Measurements from ENCODE around the gene SHE.
"Not testable (repeated sequence)": the region's sequence is repeated elsewhere in the genome, so short reads cannot be mapped to it uniquely, and the experiment has no call there.

SHE gene

GRCh38 chr1:154514066-154514553 is 11.9 kb upstream of the SHE start:
- no peak for DNase-seq (ENCODE audit: low read depth in 2 of 2)

GRCh38 chr1:154512760-154513159 is 10.5 kb upstream of the SHE start:
- DNase-seq (ENCODE audit: low read depth in 2 of 2): no peak

- no peak for DNase-seq (ENCODE audit: low read depth in 2 of 2)
Observed at GRCh38 chr1:154503898-154504297, 1.7 kb upstream of the SHE start.

- no peak for DNase-seq (ENCODE audit: low read depth in 2 of 2)
Observed at GRCh38 chr1:154502744-154503115, 518 bp upstream of the SHE start.

- no peak for DNase-seq (ENCODE audit: low read depth in 2 of 2)
Observed at GRCh38 chr1:154501423-154502065, 668 bp downstream of the SHE start.

DNA sequence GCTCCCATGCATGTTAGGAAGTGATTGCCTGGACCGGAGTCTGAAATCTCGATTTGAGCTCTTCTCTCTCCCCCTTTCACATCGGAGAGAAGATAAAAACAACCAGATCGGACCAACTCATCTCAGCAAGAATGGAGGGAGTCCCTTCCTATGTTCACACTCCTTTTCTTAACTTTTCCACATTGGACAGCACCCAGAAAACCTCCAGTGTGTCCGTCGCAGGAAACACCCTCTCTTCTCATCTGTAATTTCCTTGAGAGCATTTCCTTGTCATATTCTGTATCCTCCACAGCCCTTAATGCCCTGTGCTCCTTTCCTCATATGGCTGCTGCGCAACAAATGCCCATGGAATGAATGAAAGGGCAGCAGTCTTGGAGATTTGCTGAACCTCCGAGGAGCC is 1.7 kb downstream of the SHE start:
- DNase-seq (ENCODE audit: low read depth in 2 of 2): no peak

GRCh38 chr1:154499446-154499845 is 2.8 kb downstream of the SHE start:
- DNase-seq (ENCODE audit: low read depth in 2 of 2): no peak

DNA sequence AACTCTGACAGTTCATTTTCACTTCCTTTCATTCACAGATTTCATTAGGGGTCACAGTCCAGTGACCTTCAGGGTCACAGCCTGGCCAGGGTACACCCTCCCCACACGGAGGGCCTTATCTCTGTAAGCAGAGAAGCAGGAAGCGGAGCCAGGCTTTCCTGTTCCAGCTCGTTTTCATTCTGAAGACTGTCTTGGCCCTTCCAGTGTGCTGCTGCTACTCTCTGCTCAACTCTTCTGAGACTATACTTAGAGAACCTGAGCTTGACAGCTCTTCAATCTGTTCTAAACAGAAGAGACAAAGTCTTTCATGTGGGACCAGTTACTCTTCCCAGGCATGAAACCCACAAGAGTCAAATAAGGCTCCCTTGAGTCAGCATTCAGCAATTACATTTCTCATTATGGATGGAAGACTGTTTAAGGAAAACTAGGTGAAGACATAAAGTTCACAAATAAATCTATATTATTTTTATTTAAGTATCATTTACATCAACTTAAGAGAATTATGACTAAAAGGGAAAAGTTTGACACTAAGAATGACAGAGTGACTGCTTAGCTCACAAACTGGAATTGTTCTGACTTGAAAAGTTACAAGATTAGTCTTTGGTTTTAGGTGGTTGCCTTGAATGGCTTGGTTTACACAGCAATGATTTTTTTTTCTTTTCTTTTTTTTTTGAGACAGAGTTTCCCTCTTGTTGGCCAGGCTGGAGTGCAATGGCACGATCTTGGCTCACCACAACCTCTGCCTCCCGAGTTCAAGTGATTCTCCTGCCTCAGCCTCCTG is 5.0 kb downstream of the SHE start:
- DNase-seq (ENCODE audit: low read depth in 2 of 2): no peak

GRCh38 chr1:154496383-154496782 is 5.8 kb downstream of the SHE start:
- no peak for DNase-seq (ENCODE audit: low read depth in 2 of 2)

- no peak for DNase-seq (ENCODE audit: low read depth in 2 of 2)
Observed at GRCh38 chr1:154495496-154496273, 6.5 kb downstream of the SHE start.

- DNase-seq (ENCODE audit: low read depth in 2 of 2): no peak
Observed at GRCh38 chr1:154493276-154493675, 8.9 kb downstream of the SHE start.

DNA sequence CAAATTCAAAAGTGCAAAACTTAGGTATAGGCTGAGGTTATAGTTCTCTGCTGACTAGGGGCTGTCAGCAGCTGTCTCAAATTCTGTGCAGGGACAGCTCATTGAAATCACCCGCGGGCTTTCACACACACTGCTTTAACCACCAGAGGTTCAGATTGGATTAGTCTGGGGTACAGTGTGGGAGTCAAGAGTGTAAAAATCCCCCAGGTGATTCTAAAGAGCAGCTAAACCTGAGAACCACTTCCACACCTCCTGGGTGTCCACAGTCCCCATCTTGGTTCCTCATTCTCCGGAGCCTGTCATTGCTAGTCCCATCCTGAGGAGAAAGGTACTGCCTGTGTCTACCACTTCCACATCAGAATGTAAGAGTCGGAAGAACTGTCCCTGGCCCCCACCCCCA is 10.1 kb downstream of the SHE start:
- DNase-seq (ENCODE audit: low read depth in 2 of 2): no peak

DNA sequence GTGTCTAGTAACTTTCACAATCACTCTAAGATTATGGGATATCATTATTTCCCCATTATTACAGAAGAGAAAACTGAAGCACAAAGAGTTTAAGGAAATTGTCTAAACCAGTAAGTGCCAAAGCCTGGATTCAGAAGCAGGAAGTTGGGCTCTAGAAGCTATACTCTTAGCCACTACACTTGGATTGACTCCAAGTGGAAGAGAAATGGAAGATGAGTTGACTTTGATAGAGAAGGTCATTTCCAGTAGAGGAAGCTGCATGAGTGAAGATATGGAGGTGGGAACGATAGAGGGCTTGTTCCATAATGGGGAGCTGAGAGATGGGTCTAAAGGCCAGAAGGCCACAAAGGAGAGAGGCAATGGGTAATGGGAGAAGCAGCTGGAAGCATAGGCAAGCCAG is 11.9 kb downstream of the SHE start:
- no peak for DNase-seq (ENCODE audit: low read depth in 2 of 2)

- DNase-seq (ENCODE audit: low read depth in 2 of 2): no peak
Observed at GRCh38 chr1:154489695-154490274, 12.4 kb downstream of the SHE start.

- DNase-seq (ENCODE audit: low read depth in 2 of 2): no peak
Observed at GRCh38 chr1:154488922-154489321, 13.3 kb downstream of the SHE start.

DNA sequence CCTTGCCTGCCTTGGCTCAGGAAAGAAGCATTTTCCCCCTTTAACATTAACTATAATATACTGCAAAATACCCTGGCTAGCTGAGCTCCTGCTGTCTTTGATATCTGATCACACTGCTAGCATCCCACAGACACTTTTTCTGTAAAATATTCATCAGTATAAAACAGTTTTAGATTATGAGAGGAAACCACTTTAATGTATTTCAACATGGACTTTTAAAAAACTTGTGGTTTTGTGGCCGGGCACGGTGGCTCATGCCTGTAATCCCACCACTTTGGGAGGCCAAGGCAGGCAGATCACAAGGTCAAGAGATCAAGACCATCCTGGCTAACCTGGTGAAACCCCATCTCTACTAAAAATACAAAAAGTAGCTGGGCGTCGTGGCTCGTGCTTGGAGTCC is 15.5 kb downstream of the SHE start:
- not testable (repeated sequence) for DNase-seq (ENCODE audit: low read depth in 2 of 2)

- no peak for DNase-seq (ENCODE audit: low read depth in 2 of 2)
Observed at GRCh38 chr1:154485910-154486496, 16.2 kb downstream of the SHE start.

DNA sequence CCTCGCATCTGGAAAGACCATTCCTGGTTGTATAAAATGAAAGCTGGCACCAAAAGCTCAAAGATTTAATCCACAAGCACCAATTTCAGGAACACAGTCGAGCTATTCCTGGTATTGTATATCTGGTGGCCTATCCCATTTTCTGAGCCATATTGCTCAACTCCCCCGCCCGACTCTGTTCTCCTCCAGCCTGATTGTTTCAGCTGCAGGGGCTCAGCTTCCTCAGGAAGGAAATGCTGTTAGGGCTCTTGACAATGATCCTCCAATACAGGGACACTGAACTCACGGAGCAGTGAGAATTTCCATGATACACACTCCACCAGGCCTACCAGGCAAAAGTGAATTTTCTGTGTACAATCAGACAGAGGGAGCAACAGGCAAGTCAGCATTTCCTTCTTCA is 17.1 kb downstream of the SHE start:
- no peak for DNase-seq (ENCODE audit: low read depth in 2 of 2)

GRCh38 chr1:154483941-154484803 is 18.0 kb downstream of the SHE start:
- DNase-seq (ENCODE audit: low read depth in 2 of 2): no peak

- DNase-seq (ENCODE audit: low read depth in 2 of 2): no peak
Observed at GRCh38 chr1:154481053-154481452, 21.2 kb downstream of the SHE start.
